IPS-NIHi7 (cell line): ENCODE measurements around the gene CRYBB2.
A peak's percentile ranks its signal among the peaks of the same experiment; 100 is the strongest.
"Not testable (repeated sequence)": the region's sequence is repeated elsewhere in the genome, so short reads cannot be mapped to it uniquely, and the experiment has no call there.

Experiments used
- DNase-seq: peaks from one replicate; pipeline ENCODE4 v3.0.0; 2012; ENCODE audit warnings: mixed read lengths; ENCODE audit errors: extremely low spot score

CRYBB2 gene, protein sequence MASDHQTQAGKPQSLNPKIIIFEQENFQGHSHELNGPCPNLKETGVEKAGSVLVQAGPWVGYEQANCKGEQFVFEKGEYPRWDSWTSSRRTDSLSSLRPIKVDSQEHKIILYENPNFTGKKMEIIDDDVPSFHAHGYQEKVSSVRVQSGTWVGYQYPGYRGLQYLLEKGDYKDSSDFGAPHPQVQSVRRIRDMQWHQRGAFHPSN

DNA sequence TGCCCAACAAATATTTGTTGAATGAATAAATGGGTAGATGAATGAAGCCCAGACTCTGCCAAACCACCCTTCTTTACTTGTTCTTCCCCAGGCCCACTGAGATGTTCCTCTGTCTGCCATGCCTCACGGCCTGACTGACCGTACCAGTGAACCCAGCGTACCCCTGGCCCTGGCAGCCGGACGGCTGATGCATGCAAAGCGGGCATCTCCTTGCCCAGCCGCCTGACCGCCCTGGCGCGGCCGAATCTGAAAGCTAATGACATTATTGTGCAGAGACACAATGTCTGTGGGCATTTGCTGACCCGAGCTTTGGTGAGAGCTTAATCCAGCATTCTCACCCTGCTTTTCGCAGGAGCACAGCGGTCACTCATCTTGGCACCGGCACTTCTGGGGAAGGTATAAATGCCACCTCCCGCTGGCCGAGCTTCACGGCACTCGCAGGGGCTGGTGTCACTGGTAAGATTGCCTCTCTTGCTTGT lies at the start of gene CRYBB2:
Gene CRYBB2 (plus strand): TSS at position 429 of the 479 bp plus-strand sequence. CDS start 1,791 bp downstream, outside the sequence.
- no peak for DNase-seq

DNA sequence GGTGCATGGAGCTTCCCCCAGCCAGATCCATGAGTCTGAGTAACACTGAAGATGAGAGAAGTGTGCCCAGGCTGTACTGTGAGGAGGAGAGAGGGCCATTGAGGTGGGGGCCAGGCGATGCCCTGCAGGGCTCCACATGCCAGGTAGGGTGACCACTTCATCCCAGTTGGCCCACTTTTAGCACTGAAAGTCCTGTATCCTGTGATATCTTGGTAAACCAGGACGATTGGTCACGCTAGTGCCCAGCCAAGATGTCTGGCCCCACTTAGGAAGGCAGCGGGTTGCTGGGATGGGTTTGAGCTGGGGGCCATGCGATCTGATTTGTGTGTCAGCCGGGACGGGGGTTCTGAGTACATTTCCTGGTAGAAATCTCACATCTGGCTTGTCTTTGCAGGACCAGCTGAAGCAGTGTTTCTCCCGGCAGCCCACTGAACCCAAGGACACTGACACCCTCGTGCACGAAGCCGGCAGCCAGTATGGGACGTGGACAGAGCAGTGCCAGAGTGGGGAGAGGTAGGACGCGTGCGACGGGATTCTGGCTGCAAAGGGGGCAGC lies 48.9 kb upstream of the CRYBB2 start:
- DNase-seq = no peak

DNA sequence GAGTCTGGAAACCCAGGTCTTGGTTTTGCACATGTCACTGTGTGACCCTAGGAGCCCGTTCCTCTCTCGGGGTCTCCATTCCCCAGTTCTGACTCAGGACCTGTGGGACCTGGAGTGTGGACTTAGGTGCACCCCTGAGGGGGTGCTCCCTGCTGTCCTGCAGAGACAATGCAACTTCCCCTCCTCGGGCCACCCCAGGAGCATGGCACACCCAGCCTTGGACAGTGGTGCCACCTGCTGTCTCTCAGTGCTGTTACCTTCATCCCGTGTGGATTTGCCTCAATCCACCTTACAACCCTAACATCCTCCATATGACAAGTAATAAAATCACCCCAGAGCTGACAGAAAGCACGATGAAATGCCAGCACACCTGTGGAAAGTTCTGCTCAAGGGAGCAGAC lies 47.3 kb upstream of the CRYBB2 start:
- peak; percentile 41 for DNase-seq

DNA sequence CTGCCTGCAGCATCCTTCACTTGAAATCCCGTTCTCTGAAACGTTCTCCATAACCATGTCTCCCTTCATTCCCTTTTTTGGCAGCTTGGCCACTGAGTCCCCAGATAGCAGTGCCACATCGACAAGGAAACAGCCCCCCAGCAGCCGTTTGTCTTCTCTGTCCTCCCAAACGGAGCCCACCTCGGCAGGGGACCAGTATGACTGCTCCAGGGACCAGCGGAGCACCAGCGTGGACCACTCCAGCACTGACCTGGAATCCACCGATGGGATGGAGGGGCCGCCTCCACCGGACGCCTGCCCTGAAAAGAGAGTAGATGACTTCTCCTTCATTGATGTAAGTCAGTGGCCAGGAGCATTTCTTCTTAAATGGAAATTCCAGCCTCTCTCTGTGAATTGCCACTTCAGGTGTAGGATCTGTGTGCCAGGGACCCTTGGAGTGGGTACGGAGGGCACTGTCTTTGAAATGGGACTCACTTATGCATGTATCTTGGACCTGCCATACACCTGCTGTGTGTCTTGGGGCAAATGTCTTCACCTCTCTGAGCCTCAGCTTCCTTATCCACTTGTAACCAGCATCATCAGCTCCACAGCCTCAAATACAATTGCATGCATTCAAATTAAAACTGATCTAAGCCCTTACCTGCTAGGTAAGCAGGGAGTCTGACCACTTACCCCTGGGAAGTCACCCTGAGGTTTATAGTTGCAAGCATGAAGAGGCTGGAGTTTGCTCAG lies 45.1 kb upstream of the CRYBB2 start:
- no peak for DNase-seq

- no peak for DNase-seq
These were observed 44.5 kb upstream of the CRYBB2 start for GRCh38 chr22:25174888-25175411.

DNA sequence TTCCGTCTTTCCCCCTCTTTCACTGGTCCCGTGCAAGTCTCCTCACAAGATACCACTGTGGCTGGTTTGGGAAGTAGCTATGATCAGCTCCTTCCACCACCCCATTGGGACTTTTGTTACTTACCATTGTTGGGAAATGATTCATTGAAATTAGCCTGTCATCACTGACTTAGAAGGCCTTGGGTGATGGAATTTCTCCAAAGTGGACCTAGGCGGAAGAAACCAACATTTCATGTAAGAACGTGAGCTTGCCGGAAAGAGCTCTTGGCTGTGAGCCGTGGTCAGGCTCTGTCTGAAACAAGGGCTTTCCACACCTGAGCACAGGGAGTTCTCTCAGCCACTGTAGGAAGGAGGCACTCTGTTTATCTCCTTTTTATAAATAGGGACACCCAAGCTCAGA lies 43.3 kb upstream of the CRYBB2 start:
- no peak for DNase-seq

GRCh38 chr22:25176799-25177198 lies 42.6 kb upstream of the CRYBB2 start:
- DNase-seq = no peak

GRCh38 chr22:25177226-25177625 lies 42.2 kb upstream of the CRYBB2 start:
- no peak for DNase-seq

- no peak for DNase-seq
These were observed 41.5 kb upstream of the CRYBB2 start for GRCh38 chr22:25177895-25178294.

DNA sequence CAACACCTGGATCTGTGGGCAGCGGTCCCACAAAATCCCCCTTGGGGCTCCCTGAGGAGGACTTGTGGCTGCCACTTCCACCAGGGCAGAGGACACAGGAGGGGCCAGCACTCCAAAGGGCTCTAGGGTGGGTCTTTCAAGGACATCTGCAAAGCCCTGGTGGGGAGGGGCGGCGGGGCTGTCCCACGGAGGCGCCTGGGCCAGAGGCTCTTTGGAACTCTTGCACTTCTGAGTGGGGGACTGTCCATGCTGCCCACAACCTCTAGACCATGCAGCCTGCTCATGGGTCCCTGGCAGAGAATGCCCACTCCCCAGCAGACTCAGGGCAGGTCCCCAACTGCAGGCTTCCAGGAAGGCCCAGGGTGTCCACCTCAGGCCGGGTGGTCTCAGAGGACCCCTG lies 41.1 kb upstream of the CRYBB2 start:
- not testable (repeated sequence) for DNase-seq

DNA sequence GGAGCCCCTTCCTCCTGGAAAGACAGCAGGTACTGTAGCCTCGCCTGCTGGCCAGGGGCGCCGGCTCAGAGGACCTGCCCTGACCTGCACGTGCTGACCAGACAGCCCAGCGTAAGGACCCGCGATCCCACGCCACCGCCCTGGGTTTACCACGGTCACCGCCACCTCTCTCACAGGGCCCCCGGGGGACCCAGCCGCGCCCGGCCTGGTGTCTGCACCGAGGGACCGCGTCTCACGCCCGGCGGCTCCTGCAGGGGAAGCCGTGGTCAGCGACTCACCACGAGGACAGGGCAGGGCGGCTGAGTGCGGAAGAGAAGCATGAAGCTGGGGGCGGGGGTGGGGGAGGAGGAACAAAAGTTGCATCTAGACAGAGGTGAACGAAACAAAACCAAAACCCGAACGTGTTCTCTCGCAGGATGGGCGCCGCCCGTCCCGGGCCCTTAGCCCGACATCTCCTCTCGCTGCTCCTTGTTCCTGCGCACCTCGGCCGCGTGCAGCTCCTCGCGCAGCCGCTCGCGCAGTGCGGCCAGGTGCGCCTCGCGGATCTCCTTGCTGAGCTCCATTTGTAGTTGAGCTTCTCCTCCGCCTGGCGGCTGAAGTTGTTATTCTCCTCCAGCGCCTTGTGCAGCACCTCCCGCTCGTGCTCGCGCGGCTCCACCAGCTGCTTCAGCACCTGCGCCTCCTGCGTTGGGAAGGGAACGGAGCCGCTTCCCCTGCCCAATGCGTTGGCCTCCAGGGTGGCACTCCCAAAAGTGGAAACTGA lies 40.4 kb upstream of the CRYBB2 start:
- DNase-seq = not testable (repeated sequence)

DNA sequence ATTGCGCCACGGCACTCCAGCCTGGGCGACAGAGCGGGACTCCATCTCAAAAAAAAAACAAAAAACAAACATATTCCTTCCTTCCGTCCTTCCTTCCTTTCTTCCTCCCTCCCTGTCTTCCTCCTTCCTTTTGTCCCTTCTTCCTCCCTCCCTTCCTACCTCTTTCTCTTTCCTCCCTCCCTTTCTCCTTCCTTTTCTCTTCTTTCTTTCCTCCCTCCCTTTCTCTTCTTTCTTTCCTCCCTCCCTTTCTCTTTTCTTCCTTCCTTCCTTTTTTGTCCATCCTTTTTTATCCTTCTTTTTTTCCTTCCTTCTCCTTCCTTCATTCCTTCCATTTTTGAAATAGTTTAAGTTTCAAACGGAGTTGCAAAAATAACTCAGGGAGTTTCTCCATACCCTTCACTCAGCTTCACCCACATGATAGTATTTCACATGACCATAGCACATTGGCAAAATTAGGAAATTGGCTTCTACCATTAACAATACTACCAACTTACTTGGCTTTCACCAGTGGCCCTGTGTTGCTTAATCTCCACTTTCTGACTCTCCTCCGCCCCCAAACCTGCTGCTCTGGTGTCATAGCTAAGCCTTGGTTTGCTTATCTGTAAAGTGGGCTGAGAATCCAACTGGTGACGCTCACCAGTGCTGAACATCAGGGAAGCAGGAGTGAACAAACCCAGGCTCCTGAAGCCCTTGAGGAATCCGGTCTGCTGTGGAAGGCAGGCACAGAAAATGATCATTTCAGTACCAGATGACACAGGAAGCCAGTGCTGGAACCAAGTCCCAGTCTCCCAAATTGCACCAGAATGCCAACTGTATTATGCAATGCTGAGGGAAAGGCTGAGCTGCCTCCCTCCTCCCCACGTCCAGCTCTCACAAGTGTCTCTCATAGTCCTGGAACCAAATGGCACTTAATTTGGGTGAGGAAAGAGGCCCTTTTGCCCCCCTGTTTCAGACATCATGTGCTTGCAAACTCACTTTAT lies 37.0 kb upstream of the CRYBB2 start:
- no peak for DNase-seq

DNA sequence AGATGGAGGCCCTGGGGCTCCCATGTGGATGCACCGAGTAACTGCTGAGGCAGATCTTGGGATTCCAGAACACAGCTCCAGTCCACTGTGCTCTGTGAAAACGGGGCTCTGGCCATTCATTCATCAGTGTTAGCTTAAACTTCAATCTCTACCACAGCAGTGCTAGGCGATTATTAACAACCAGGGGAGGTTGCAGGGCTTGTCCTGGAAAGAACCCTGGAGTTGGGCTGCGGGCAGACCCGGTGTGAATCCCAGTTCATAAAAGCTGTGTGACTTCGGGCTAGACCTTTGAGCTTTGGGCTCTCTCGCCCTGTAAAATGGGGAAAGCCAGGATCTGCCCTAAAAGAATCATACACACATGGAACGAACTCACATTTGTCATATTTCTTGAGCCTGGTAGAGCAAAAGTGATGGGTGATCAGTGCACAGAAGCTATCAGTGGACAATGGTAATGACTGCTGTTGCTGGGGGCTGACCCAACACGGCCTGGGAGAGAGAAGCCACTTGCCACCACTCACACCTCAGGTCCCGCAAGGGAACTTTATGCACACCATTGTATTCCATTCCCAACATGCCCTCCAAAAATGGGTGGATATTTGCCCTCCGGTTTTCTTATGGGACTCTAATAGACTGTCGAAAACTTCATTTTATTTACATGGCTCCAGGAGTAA lies 35.4 kb upstream of the CRYBB2 start:
- DNase-seq = no peak

DNA sequence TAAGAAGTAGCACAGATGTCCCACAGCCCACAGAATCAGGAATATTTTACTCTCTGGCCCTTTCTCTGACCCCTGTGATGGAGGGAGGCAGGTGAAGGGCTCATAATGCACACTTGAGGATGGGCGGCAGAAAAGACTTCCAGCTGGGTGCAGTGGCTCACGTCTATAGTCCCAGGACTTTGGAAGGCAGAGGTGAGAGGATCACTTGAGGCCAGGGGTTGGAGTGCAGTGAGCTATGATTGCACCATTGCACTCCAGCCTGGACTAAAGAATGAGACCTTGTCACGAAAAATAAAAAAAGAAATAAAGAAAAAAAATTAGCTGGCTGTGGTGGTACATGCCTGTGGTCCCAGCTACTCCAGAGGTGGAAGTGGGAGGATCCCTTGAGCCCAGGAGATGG lies 33.3 kb upstream of the CRYBB2 start:
- no peak for DNase-seq

DNA sequence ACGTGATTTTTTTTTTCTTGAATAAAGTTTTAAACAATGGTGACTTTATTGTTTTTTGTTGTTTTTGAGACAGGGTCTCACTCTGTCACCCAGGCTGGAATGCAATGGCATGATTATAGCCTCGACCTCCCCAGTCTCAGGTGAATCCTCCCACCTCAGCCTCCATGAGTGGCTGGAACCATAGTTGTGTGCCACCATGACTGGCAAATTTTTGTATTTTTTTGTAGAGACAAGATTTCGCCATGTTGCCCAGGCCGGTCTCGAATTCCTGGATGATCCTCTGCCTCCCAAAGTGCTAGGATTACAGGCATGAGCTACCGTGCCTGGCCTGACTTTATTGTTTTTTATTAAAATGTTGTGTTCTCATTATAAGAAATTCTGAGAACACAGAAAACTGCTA lies 32.0 kb upstream of the CRYBB2 start:
- no peak for DNase-seq

- DNase-seq = no peak
These were observed 27.0 kb upstream of the CRYBB2 start for GRCh38 chr22:25192406-25192805.

- no peak for DNase-seq
These were observed 26.3 kb upstream of the CRYBB2 start for GRCh38 chr22:25193130-25193529.

DNA sequence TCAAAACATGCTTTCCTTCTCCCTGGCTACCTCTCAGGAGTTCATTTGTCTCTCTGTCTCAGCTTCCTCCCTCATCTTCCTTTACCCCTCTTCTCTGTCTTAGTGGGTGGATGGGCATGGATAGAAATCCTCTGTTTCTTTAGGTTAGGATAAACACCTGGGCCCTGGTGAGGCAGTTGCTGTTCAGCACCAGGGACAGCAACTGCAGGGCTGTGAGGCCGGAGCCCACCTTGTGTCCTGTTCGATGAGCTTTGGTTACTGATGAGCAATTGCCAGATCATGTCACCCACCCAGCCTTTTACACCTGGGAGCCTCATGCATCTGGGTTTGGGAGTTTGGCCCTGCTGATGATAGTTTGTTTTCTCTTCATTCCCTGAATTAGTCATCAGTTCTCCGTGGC lies 25.9 kb upstream of the CRYBB2 start:
- DNase-seq = peak; percentile 85

- DNase-seq = no peak
These were observed 23.1 kb upstream of the CRYBB2 start for GRCh38 chr22:25196326-25196725.

DNA sequence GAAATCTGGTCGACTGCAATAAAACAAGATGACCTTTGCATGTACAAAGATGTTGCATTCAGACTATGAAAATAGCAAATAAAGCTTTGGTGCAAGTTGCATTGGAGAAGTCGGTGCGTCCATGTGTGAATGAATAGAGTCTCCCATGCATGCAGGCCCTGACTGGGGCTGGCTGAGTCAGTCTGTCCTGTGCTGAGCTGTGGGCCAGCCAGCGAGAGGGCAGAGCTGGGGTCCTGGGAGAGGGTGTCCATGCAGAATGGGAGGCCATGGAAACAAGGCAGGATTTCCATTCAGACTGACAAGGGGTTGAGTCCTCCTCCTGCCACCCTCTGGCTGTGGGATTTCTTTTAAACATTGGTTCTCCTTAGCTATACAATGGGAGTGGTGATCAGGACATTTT lies 22.1 kb upstream of the CRYBB2 start:
- no peak for DNase-seq
